Measurements from ENCODE around the gene EEFSEC. TPM values are rescaled to one million over a fixed set of nuclear protein-coding genes. Genes with fewer than 3 reads are reported as not detected.
"Not testable (repeated sequence)": the region's sequence is repeated elsewhere in the genome, so short reads cannot be mapped to it uniquely, and the experiment has no call there.

The EEFSEC gene
- polyA plus RNA-seq, 12 donors: 13.4 to 22.2 (median 15.3) TPM; not detected in 1

- no peak for DNase-seq
These were observed 3.6 kb upstream of the EEFSEC start for GRCh38 chr3:128149650-128150049.

- DNase-seq: no peak
These were observed 1.5 kb upstream of the EEFSEC start for GRCh38 chr3:128151758-128152274.

- no peak for DNase-seq
These were observed 694 bp upstream of the EEFSEC start for GRCh38 chr3:128152419-128153155.

GRCh38 chr3:128154354-128154753, 1.1 kb downstream of the EEFSEC start:
- not testable (repeated sequence) for DNase-seq

- no peak for DNase-seq
These were observed 2.5 kb downstream of the EEFSEC start for GRCh38 chr3:128155616-128156360.

- DNase-seq: no peak
These were observed 7.4 kb downstream of the EEFSEC start for GRCh38 chr3:128160661-128161060.

GRCh38 chr3:128163432-128163831, 10.2 kb downstream of the EEFSEC start:
- DNase-seq: no peak

GRCh38 chr3:128166971-128167453, 13.7 kb downstream of the EEFSEC start:
- no peak for DNase-seq

GRCh38 chr3:128167646-128167972, 14.3 kb downstream of the EEFSEC start:
- DNase-seq: no peak

GRCh38 chr3:128167973-128168674, 14.8 kb downstream of the EEFSEC start:
- DNase-seq: no peak

- no peak for DNase-seq
These were observed 15.6 kb downstream of the EEFSEC start for GRCh38 chr3:128168836-128169235.

GRCh38 chr3:128170866-128171516, 17.7 kb downstream of the EEFSEC start:
- peak; percentile 74 for DNase-seq

GRCh38 chr3:128173200-128173599, 19.9 kb downstream of the EEFSEC start:
- DNase-seq: no peak

GRCh38 chr3:128173849-128174248, 20.6 kb downstream of the EEFSEC start:
- no peak for DNase-seq

- DNase-seq: no peak
These were observed 21.7 kb downstream of the EEFSEC start for GRCh38 chr3:128174675-128175590.

GRCh38 chr3:128175768-128176167, 22.5 kb downstream of the EEFSEC start:
- DNase-seq: no peak

- DNase-seq: no peak
These were observed 23.1 kb downstream of the EEFSEC start for GRCh38 chr3:128176276-128176833.

- no peak for DNase-seq
These were observed 24.6 kb downstream of the EEFSEC start for GRCh38 chr3:128177865-128178264.

GRCh38 chr3:128178782-128179483, 25.7 kb downstream of the EEFSEC start:
- DNase-seq: no peak

- no peak for DNase-seq
These were observed 26.2 kb downstream of the EEFSEC start for GRCh38 chr3:128179484-128179819.

Measured in muscle of arm (tissue), 12 donors.